NCI-H2196 treated with DMSO at 0.1 percent for 48 hours (cell line): ENCODE data around the gene LYPD8.
"Not testable (repeated sequence)": the region's sequence is repeated elsewhere in the genome, so short reads cannot be mapped to it uniquely, and the experiment has no call there.

Experiments used
- DNase-seq: peaks from one replicate; lab custom pipeline; 2025; ENCODE audit not compliant: unreplicated experiment; lab: John Stamatoyannopoulos, UW

LYPD8 gene, protein sequence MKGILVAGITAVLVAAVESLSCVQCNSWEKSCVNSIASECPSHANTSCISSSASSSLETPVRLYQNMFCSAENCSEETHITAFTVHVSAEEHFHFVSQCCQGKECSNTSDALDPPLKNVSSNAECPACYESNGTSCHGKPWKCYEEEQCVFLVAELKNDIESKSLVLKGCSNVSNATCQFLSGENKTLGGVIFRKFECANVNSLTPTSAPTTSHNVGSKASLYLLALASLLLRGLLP

DNA sequence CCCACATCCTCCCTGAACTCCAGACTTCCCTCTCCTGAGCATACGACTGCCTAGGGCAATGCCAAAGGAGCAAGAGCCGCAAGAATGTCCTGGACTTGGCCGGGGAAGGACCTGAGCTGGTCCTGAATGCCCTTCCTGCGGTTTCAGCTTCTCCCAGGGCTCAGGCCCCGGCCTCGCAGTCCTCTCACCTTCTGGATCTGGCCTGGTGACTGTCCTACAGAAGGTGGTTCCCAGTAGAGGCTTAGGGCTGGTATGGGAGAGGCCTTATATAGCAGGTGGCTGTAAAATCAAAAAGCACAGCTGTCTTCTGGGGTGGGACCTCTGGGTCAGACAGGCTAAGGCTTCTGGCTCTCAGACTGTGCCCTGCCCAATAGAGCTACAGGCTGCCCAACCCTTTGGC, at the start of gene LYPD8:
Gene LYPD8, minus strand, starts transcription at position 243 of the 400 bp plus-strand sequence. CDS start 4,678 bp downstream, outside the sequence.
- no peak for DNase-seq

DNA sequence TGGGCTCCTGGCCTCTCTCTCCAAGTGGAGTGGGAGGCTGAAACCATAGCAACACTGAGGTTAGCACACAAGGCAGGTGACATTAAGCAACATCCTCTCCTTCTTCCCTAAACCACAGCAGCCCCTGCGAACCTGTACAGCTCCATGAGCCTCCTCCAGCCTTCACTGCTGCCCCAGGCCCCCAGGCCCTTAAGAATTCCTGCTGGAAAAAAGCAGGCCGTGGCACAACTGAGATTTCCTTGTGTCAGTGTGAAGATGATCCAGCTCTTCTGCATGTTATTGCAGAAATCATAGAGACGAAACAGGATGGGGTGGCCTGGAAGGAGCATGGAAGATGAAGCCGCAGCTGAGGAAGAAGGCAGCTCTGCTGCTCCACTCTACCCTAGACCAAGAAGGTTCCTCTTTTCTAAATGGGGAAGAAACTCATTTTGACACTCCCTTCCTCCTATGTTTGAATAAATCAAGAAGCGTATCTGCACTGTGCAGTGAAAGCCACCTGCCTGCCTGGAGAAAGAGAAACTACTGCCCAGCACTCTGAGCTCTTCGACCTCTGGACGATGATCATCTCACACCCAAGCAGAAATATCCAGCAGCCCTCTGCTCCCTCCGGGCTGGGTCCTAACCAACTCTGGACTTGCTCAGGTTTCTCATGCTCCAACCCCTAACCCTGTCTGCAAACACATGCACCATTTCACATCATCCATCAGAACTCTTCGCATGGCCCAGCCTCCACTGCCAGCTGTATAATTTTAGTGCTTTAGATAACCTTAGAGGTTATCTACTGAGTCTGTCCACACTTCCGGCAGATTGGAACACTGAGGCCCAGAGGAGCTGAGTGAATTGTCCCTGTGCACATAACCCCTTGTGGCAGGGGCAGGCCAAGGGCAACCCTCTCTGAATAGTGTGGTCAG, 49.5 kb upstream of the LYPD8 start:
- no peak for DNase-seq

DNA sequence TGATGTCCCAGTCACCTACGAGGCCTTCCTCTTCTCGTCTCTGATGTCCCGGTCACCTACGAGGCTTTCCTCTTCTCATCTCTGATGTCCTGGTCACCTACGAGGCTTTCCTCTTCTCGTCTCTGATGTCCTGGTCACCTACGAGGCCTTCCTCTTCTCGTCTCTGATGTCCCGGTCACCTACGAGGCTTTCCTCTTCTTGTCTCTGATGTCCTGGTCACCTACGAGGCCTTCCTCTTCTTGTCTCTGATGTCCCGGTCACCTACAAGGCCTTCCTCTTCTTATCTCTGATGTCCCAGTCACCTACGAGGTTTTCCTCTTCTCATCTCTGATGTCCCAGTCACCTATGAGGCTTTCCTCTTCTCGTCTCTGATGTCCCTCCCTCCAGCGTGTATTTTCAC, 47.9 kb upstream of the LYPD8 start:
- DNase-seq: not testable (repeated sequence)

DNA sequence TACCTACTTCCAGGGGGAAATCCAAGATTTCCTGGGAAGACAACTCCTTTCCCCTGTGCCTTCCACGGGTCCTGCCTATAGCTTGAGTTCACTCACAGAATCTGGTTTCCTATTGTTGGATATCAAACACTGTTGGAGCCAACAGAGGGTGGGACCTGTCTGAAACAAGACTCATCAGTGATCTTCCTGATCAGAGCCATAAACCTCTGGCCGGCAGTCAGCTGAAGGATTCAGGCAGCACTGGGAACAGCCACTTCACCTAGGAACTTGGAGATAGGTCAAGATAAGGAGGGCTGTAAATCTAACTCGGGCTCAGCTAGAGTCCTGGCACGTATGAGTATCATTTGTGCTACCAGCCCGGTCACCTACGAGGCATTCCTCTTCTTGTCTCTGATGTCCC, 46.9 kb upstream of the LYPD8 start:
- no peak for DNase-seq

DNA sequence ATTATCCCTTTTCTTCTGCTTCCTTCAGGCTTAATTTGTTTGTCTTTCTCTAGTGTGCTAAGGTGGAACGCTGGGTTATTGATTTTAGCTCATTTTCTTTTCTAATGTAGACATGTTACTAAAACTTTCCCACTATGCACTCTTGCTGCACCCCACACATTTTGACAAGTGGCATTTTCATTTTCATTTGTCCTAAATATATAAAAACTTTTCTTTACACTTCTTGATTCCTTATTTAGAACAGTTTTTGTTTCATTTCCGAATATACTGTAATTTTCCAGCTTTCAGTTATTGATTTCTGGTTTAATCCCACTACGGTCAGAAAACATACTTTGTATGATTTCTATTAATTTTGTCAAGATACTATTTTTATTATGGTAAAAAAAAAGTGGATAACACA, 44.9 kb upstream of the LYPD8 start:
- no peak for DNase-seq

DNA sequence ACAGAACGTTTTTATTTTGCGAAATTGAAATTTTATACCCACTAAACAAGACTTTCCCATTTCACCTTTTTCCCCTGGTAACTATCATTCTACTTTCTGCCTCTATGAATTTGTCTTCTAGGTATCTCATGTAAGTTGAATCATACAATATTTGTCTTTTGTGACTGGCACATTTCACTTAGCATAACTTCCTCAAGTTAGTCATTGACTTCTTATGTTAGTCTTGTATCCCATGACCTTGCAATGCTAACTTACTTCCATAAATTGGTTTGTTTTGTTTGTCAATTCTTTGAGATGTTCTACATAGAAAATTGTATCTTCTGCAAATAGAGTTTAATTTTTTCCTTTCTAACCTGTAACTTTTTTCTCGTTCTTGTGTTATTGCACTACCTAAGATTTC, 43.2 kb upstream of the LYPD8 start:
- no peak for DNase-seq

DNA sequence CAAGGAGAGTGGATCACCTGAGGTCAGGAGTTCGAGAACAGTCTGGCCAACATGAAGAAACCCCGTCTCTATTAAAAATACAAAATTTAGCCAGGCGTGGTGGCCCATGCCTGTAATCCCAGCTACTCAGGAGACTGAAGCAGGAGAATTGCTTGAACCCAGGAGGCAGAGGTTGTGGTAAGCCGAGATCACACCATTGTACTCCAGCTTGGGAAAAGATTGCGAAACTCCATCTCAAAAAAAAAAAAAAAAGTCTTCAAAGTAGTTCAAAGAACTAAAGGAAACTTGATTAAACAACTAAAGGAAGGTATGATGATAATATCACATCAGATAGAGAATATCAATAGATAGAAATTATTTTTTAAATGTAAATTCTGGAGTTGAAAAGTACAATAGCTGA, 39.1 kb upstream of the LYPD8 start:
- not testable (repeated sequence) for DNase-seq

DNA sequence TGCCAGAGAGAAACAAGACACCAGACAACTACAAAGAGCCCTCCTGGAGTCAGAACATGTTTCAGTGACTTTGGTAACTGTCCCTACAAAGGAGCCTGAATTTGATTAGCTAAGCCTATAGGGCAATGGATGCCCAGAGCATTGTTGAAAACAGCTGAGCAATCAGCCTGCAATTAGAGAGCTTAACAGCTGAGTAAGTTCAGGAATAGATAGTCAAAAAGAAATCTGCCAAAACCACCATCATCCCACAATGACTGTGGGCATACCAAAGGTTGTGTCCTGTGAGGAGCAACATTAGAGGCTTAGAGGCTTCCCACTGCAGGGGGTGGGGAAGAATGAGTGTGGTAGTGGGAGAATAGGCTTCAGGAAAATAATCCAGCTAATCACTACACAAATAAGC, 38.0 kb upstream of the LYPD8 start:
- DNase-seq: no peak

DNA sequence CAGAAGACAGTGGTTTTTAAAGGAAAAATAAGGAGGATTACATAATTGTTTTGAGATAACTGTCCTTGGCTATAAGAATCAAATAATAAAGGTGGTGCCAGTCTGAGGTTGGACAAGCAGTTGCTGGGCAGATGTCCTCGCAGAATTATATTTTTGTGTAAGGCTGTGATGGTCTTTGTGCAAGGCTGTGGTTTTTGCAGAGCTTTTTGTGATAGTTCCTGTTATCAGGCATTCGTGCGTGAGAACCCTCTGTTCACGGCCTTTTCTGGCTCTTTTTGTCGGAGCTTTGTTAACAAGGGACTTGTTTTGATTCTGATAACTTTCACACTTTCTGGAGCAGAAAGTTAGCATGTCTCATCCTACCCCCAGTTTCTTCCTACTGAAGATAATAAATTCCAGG, 36.8 kb upstream of the LYPD8 start:
- DNase-seq: no peak

DNA sequence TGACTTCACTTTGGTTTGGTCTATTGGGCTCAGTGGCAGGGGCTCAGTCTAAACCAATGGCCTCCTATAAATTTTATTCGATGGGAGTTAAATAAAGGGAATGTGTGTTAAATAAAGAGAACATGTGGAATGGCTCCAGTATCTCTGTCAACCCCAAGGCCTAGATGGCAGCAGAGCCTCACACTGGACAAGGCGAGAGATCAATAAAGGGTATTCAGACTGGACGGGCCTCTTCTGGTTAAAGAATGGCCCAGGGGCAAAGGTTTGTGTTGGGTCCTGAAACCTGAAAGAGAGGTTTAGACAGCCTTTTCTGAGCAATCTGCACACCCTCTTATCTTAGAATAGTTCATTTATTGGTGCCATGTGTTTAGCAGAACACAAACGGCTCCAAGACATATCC, 35.5 kb upstream of the LYPD8 start:
- DNase-seq: no peak

DNA sequence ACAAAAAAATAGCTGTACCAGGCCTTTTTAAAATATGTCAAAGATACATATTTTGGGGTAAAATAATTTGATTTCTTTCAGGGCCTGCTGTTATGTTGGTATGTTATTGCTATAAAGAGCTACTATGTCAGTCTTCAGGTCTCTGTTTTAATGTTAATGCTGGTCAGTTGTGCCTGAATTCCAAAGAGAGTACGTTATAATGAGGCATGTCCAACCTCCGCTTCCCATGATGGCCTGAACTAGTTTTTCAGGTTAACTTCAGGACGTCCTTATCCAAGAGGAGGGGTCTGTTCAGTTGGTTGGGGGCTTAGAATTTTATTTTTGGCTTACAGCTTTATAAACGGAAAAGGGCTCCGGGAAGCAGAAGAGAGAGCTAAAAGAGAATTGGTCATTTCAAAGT, 34.9 kb upstream of the LYPD8 start:
- no peak for DNase-seq

DNA sequence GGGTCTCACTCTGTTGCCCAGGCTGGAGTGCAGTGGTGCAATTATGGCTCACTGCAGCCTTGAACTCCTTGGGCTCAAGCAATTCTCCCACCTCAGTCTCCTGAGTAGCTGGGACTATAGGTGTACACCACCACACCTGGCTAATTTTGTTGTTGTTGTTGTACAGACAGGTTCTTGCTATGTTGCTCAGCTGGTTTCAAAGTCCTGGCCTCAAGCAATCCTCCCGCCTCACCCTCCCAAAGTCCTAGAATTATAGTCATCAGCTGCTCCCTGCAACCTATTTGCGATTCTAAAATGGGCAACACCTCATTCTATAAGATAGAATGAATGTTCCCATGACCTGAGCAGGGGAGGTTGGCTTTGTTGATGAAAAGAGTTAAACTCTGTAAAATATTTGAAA, 33.8 kb upstream of the LYPD8 start:
- DNase-seq: not testable (repeated sequence)

DNA sequence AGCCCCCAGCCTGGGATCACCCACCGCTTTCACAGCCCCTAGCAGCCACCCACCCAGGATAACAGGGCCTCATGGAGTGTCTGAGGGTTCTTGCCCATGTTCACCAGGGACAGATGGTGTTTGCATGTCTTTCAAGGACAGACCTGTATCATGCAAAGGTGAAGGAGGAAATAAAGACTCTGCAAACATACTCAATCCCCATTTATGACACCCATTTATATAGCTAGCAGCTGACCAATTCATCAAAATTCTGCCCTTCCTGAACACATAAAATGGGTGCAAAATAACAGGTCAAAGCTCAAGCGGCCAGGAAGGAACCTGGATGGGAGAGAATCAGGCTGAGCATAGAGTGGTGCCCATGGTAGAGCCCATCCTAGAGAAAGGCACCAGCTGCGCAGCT, 32.8 kb upstream of the LYPD8 start:
- no peak for DNase-seq

DNA sequence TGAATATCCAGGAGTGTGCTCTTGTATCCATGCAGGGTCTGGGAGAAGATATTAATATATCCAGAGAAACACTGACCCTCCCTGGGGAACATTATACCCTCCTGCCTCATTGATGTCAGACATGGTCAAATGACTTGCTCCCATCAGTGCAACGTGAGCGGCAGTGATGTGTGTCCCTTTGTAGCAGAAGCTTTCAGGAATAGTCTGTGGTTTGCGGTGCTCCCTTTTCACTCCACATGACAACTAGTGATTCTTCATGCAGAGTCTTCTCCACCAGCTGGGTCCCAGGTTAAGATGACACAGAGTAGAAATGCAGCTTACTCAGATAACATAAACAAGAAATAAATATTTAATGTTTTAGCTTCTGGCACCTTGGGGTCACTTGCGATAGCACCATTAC, 31.9 kb upstream of the LYPD8 start:
- no peak for DNase-seq

DNA sequence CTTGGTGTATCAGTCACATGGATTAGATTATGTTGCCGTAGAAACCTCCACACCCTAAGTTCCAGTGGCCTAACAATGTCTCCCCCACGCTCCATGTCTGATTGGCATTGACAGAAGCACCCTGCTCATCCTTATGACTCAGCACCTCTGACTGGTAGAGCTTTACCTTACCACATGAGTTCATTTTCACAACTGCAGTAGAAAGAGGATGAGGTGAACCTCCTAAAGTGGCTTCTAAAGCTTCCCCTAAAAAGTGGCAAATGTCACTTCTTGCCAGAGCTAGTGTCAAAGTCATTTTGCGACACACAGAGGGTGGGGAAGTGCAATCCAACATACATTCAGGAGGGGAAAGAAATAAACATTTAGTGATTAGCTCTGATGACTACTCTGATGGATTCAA, 30.6 kb upstream of the LYPD8 start:
- DNase-seq: no peak

DNA sequence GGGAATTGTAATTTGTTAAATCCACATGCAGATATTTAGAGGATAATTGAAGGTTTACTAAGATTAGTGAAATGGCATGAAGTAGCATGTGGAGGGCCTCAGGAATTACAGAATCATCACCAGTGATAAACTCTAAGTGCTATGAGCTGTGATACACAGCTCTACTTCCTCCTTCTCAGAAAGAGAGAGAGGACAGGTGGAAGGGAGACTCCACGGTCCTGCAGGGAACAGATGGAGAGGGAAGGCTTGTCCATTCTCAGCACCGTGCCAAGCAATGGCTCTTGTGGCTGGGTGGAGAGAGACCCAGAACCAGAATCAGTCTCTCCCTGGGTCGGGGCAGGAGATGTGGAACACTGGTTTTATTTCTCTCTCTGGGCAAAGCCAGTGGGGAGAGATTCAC, 27.8 kb upstream of the LYPD8 start:
- DNase-seq: no peak

DNA sequence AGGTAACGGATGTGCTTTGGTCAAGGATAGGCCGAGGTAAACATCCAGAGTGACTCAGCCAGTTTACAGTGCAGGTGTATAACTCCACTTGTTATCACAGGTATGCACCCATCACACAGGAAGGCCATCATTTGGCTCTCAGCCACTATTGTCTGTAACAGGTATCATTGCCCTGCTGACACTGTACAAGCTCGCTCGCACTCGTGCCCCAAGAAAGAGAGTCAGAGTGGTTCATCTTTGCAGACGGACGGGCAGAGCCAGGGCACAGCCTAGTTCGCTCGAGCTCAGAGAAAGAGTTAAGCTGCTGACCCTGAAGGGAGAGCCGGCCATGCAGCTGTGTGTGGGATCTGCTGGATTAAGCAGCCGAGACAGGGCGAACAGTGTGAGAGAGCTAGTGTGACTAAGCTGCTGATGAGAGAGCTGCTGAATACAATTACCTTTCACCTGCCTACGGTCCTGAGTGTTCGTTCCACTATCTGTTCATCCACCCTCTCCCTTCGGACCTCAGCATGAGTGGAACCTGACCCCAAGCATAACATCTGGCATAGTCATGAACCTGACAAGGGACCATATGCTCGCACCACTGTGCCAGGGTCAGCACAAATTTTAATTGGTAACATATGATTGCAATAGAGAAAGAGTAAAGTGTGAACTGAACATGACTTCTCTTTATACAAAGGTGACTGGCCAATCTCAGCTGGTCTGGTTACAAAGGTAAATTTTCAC, 27.0 kb upstream of the LYPD8 start:
- DNase-seq: no peak

DNA sequence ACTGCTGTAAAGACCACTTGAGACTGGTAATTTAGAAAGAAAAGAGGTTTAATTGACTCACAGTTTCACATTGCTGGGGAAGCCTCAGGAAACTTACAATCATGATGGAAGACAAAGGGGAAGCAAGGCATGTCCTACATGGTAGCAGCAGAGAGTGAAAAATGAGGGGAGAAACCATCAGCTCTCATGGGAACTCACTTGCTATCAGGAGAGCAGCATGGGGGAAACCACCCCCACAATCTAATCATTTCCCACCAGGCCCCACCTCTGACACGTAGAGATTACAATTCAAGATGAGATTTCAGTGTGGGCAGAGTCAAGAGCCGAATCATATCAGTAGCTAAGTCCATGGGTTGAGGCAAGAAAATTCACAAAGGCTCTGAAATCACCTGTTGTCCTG, 23.8 kb upstream of the LYPD8 start:
- no peak for DNase-seq

DNA sequence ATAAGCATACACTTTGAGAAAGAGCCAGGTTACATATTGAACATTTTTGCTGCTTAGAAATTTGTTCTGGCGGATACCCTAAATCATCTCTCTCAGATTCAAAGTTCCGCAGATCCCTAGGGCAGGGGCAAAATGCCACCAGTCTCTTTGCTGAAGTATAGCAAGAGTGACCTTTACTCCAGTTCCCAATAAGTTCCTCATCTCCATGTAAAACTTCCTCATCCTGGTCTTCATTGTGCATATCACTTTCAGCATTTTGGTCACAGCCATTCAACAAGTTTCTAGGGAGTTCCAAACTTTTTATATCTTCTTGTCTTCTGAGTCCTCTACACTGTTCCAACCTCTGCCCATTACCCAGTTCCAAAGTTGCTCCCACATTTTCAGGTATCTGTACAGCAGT, 23.3 kb upstream of the LYPD8 start:
- DNase-seq: no peak

DNA sequence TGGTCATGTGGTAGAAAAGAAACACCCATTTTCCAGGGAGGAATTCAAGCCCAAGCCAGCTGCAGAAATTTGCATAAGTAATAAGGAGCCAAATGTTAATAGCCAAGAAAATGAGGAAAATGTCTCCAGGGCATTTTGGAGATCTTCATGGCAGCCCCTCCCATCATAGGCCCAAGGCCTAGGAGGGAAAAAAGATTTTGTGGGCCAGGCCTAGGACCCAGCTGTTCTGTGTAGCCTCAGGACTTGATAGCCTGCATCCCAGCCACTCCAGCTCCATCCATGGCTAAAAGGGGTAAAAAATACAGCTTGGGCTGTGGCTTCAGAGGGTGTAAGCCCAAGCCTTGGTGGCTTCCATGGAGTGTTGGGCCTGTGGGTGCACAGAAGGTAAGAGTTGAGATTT, 21.4 kb upstream of the LYPD8 start:
- DNase-seq: no peak

DNA sequence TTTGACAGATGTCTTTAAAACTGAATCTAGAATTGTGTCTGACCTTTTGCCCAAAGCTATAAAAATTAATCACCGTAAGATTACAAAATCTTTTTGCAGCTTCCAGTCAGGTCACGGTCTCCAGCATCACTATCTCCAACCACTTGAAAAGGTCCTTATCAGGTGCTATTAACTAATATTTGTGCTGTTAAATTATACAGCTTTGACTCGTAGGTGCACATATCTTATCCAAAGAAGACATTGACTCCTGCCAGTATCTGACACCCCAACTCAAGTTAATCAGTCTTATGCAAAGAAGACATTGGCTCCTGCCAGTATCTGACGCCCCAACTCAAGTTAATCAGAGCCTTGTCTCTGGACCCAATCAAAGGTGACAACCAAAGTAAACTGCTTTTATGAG, 19.9 kb upstream of the LYPD8 start:
- no peak for DNase-seq

DNA sequence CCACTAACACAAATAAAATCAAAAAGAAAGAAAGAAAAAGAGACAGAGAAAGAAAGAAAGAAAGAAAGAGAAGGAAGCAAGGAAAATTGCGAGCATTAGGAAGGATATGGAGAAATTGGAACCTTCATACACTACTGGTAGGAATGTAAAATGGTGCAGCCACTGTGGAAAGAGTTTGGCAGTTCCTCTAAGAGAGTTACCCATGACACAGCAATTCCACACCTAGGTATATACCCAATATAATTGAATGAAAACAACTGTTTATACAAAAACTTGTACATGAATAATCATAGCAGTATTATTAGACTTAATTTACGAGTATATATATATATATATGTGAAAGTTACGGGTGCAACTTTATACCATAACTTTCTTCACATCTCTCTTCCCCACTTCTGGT, 4.1 kb upstream of the LYPD8 start:
- no peak for DNase-seq
